Stimulated activated naive CD8-positive, alpha-beta T cell treated with anti-CD3 and anti-CD28 coated beads, Interleukin-15, Interleukin-2, amounts not matched to agents 100 ng/mL and 50 ng/mL, for 24 hours (primary cell): Measurements from ENCODE around the gene STARD10.

Source experiments
- H3K27ac Mint-ChIP-seq: one replicate; pipeline ENCODE4 v1.8.0; 2021; ENCODE audit warnings: mild to moderate bottlenecking, mixed read lengths
- H3K27me3 Mint-ChIP-seq: one replicate; pipeline ENCODE4 v1.8.0; 2021; ENCODE audit warnings: mixed read lengths
- H3K36me3 Mint-ChIP-seq: one replicate; pipeline ENCODE4 v1.8.0; 2021; ENCODE audit warnings: low read depth, mixed read lengths
- H3K4me1 Mint-ChIP-seq: one replicate; pipeline ENCODE4 v1.8.0; 2021; ENCODE audit warnings: low read depth, mixed read lengths
- H3K4me3 Mint-ChIP-seq: one replicate; pipeline ENCODE4 v1.8.0; 2021; ENCODE audit warnings: mild to moderate bottlenecking, mixed read lengths
- H3K9me3 Mint-ChIP-seq: one replicate; pipeline ENCODE4 v1.8.0; 2021; ENCODE audit warnings: mixed read lengths

Gene STARD10

DNA sequence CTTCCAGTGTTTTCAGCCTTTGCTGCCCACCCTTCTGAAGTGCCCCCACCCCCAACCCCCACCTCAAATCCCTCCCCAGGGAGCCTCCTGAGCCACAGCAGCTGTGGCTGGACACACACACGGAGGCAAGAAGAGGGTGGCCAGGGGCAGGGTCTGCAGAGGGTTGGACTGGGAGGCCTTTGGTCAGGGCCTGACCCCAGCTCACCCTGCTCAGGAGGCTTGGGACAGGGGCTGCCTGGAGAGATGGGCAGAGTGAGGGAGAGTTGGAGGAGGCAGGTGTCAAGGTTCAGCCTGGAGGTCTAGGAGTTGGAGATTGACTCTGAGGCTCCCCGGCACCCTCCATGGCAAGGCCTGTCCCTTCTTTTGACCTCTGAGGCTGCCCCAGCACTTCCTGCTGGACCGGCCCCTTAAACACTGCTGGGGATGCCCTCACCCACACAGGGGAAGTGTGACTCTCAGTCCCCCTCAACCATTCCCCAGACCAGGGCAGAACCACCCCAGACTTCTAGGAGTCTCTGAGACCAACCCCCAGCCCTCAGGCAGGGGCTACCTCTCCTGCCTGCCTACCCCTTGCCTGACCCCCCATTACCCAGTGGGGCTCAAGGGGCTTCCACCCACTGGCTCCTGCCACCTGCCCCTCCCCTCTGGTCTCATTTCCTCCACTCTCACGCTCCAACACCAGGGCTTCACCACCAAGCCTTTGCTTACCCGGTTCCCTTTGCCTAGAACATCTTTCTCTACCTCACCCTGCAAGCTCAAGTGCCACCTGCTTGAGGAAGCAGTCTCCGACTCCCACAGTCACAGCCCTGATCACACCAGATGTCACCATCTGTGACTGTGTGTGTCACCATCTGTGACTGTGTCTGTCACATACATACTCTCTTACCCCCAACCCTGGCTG lies 50.3 kb downstream of the STARD10 start:
- H3K27me3 Mint-ChIP-seq = no peaks in the 10 kb centered on the region
- peaks cover 69% of the 10 kb centered on the region for H3K4me1 Mint-ChIP-seq
- H3K9me3 Mint-ChIP-seq = no peaks in the 10 kb centered on the region
- H3K4me3 Mint-ChIP-seq = no peak overlapping the region
- peak overlapping the region; percentile 81 for H3K27ac Mint-ChIP-seq
- peaks cover 2% of the 10 kb centered on the region for H3K36me3 Mint-ChIP-seq

DNA sequence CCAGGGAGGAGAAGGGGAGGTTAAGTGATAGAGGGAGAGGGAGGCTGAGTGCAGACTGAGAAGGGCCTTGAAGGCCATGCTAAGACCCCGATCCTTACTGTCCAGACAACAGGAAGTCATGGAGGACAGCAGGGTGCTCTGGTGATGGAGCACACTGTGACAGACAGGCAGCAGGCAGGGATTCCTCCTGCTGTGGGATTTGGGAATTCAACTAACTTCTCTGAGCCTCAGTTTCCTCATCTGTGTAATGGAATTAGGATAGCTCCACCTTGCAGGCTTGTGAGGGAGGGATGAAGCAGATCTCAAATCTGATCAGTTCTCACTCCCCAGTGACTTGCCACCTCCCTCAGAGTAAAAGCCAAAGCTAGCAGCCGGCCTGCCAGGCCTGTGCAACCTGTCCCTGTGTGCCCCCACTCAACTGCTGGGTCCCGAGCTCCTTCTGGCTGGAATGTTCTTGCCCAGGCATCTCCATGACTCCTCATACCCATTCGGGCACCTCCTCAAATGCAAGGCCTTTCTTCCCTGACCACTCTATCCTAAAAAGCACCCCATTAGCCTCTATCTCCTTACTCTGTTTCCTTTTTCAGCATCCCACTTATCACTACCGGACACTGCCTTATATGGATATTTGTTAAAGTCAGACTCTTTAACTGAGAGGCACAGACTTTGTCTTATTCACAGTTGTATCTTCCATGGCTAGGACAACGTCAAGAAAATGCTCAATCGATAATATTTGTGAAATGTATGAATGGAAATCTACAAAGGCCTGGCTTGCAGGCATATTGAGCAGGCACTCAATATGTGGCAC lies 51.1 kb downstream of the STARD10 start:
- Mint-ChIP-seq H3K27me3 (no peaks in the 10 kb centered on the region), H3K9me3 (no peaks in the 10 kb centered on the region), H3K36me3 (no peaks in the 10 kb centered on the region), H3K4me1 (peaks cover 75% of the 10 kb centered on the region), H3K4me3 (no peak overlapping the region), H3K27ac (peak overlapping the region; percentile 23)

DNA sequence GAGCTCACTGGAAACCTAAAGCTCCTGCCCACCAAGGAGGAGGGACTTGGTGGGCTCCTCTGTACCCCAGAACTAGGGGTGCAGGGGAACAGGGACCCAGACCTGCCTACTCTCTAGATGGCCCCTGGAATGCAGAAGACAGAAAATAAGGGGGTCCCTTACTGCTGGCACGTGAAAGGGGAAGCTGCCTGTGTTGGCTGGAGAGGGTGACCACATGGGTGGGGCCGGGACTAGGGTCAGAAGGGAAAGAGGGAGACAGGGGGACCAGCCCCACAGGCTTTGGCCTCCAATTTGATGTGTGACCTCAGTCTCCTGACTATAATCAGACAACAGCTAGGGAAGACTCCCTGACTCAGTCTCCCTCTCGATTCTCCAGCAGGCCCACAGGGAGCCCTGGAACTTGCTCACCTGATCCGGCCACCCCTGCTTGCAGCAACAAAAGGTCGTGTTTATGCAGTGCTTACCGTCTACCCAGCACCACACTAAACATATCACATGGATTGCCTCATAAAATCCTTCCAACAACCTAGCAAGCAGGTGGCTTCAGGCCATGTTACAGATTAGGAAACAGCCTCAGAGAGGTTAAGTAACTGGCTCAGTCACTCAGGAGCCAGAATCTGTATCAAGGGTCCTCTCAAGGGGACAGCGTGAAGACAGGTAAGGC lies 51.9 kb downstream of the STARD10 start:
- Mint-ChIP-seq H3K27me3 (no peaks in the 10 kb centered on the region), H3K9me3 (no peaks in the 10 kb centered on the region), H3K36me3 (no peaks in the 10 kb centered on the region), H3K4me3 (no peak overlapping the region), H3K4me1 (peaks cover 79% of the 10 kb centered on the region), H3K27ac (peak overlapping the region; percentile 36)

DNA sequence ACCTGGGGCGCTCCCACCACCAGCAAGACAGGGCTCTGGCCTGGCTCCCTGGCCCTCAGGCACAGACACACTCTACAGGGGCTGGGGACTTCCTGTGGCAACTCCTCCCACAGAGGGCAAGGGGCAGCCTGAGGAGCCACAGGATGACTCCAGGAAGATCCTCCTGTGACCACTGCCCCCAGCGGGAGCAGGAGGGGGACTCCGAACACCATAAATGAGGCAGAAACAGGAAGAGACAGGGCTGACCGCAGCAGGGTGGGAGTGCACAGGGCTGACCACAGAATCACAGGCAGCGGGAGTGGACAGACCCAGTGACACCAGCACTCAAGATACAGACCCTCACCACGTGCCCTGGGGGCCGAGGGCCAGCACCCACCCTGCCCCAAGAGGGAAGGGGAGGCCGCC lies 52.4 kb downstream of the STARD10 start:
- Mint-ChIP-seq H3K36me3 (no peaks in the 10 kb centered on the region), H3K9me3 (no peaks in the 10 kb centered on the region), H3K27ac (peak overlapping the region; percentile 82), H3K4me1 (peaks cover 84% of the 10 kb centered on the region), H3K27me3 (no peaks in the 10 kb centered on the region), H3K4me3 (peak overlapping the region; percentile 35)

DNA sequence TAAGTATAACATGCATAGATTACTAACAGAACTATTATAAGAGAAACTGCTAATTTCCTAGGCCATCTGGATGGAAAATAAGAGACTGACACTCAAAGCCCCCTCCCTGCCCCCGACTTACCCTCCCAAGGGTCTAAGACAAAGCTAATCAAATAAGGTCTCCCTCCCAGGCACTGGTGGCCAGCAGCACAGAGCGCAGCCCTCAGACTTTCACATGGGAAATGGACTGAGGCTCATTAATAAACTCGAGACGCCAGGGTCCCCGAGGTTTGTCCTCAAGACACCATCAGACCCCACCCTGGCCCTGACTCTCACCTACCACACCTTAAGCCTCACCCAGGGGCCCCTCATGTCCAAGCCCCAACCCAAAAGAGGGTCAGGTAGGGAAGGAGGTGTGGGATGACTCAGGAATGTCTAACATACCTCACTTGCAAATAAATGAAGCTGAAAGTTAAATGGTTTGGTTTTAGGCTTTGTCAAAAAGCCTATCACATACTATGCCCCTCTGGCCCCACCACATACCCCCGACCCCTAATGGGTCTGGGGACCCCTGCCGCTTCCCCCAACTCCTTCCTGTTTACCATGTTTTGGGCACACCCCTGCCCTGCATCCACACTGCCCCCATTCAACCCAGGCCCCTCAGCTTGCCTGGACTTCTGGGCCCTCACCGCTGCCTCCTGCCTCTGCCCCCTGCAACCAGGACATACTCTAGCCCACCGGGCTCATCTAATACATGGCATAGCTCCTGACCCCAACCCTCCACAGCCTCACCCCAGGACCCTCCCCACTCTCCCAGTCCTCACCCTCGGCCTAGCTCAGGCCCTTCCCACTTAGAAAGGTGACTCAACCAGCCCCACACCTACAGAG lies 53.1 kb downstream of the STARD10 start:
- H3K9me3 Mint-ChIP-seq = no peaks in the 10 kb centered on the region
- no peaks in the 10 kb centered on the region for H3K27me3 Mint-ChIP-seq
- peak overlapping the region; percentile 82 for H3K27ac Mint-ChIP-seq
- H3K4me1 Mint-ChIP-seq = peaks cover 89% of the 10 kb centered on the region
- no peaks in the 10 kb centered on the region for H3K36me3 Mint-ChIP-seq
- peak overlapping the region; percentile 35 for H3K4me3 Mint-ChIP-seq

DNA sequence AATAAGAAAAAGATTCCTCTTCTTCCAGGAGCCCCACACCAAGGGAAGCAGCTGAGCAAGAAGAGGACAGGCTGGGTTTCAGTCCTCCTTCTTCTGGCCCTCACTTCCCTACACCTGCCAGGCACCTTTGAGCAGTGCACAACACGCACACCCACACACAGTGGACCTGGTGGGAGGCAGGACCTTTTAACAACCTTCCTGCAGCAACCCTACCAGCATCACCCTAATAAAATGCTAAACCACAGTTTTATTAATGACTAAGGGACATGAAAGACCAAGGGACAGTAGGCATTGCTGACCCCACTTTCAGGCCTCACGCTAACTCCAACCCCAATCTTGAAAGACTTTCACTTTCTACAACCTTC lies 53.8 kb downstream of the STARD10 start:
- Mint-ChIP-seq H3K4me3 (no peak overlapping the region), H3K36me3 (no peaks in the 10 kb centered on the region)

DNA sequence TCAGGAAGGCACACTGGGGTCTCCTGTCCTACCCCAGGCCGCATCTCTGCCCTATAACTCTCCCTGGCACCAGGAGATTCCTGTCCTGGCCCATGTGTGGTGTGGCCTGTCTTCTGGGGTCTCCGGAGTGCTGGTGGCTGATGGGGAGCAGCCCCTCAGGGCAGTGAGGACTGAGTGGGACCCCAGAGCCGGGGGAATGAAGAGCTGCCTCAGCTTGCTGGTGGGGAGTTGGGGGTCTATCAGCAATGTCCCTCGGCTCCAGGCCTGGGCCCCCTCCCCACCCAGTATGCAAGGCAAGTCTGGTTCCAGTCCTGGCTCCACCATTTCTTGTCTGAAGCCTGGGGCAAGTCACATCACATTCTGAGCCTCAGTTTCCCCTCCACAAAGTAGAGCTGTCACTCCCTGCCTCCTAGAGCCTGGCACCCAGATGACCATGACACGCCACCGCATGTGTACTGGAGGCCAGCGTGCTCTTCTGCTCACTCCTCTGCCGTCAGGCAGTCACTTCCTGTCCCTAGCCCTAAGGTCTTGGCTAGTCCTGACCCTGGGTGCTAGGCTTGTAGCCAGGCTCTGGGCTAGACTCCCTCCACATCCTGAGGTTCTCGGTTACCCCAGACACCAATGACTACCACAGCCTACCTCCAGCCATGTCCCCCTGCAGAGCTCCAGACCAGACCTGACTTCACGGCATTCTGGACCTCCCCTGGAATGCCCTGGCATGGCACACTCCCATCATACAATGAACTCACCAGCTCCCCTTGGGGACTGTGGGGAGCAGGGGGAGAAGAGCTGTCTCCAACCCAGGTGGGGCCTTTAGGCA lies 54.4 kb downstream of the STARD10 start:
- Mint-ChIP-seq H3K4me1 (peaks cover 89% of the 10 kb centered on the region), H3K9me3 (no peaks in the 10 kb centered on the region), H3K27ac (peak overlapping the region; percentile 82), H3K36me3 (no peaks in the 10 kb centered on the region), H3K27me3 (no peaks in the 10 kb centered on the region), H3K4me3 (no peak overlapping the region)

More for the DNA sequence above, 53.8 kb downstream of the STARD10 start:
- peaks cover 92% of the 10 kb centered on the region for H3K4me1 Mint-ChIP-seq
- H3K9me3 Mint-ChIP-seq = no peaks in the 10 kb centered on the region
- H3K27me3 Mint-ChIP-seq = no peaks in the 10 kb centered on the region
- peak overlapping the region; percentile 82 for H3K27ac Mint-ChIP-seq

DNA sequence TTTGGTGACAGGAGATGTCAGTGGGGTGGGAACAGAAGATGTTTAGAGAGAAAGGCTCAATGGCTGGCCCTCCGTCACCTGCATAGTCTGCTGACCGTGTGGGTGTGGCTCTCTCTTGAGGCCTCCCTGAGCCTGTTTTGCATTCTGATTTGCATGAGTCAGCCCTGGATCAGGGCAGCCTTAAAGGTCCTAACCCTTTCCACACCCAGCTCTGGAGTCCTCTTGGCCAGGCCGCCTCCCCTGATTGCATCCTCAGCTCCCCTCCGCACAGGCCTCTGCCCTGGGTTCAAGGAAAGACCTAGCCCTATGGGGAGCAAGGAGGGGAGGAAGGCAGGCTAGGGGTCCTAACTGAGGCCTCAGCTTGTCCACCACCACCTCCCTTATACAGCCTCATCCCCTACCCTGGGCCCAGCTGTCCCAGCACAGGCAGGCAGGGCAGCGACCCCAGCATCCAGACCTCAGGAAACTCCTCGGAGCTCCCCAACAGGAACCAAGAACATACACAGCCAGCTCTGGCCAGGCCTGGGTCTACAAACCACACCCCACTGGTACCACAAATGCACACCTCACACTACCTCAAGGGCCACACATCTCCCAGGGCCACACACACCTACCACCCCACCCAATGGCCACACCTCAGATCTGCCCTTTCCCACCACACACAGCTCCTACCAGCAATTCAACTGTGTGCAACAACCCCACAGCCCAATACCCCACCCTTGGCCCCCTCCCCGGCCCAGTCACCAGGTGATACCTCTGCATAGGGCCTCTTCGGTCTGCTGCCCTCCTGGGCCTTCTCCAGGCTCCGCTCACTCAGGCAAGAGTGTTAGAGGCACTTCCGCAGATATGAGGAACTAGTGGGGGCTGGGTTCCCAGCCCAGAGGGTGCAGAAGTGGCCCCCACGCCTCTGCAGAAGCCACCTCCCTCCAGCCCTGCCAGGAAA lies 55.4 kb downstream of the STARD10 start:
- Mint-ChIP-seq H3K9me3 (no peaks in the 10 kb centered on the region), H3K4me1 (peaks cover 81% of the 10 kb centered on the region), H3K4me3 (peak overlapping the region; percentile 68), H3K27me3 (no peaks in the 10 kb centered on the region), H3K27ac (peak overlapping the region; percentile 95), H3K36me3 (no peaks in the 10 kb centered on the region)

DNA sequence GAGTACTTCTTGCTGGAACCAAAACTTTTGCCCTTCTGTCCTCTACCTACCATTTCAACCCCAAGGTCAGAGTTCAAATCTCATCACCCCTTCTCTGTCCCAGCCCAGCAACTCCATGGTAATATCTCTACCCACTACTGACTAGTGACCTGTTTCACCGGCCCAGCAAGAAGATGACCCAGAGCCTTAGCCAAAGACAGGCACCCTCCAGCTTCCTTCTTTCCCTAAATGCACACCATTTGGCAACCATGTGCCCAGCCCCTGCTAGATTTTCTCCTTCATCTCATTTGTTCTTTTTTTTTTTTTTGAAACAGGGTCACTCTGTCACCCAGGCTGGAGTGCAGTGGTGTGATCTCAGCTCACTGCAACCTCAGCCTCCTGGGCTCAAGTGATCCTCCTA lies 56.5 kb downstream of the STARD10 start:
- Mint-ChIP-seq H3K4me1 (peaks cover 75% of the 10 kb centered on the region), H3K36me3 (no peaks in the 10 kb centered on the region), H3K4me3 (peak overlapping the region; percentile 60), H3K27ac (peak overlapping the region; percentile 95), H3K27me3 (no peaks in the 10 kb centered on the region), H3K9me3 (no peaks in the 10 kb centered on the region)

DNA sequence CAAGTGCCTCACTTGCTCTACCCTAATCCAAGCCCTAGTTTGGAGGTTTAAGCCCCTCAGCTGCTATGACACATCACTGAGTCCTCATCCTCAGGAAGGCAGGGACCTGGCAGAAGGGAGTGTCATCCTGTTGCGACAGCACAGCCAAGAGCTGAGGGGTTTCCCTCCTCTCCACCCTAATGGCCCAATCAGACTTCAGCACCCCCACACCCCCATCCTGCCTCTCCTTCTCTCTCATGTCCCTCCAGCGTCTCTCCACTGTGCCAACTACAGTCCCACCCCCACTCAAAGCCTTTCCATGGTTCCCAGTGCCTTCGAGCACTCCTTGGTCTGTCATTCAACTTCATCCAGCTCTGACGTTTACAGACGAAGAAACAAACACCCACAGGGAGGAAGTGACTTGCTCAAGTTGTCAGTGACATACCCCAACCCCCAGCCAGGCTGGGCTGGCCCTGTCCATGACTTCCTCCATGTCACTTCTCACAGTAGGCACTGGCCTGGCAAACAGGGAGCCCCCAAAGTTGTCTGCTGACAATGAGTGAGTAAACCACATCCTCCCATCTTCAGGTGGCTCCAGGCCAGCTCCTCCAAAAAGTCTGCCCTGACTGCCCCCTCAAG lies 57.3 kb downstream of the STARD10 start:
- Mint-ChIP-seq H3K36me3 (peaks cover 2% of the 10 kb centered on the region), H3K4me3 (peak overlapping the region; percentile 60), H3K4me1 (peaks cover 67% of the 10 kb centered on the region), H3K9me3 (no peaks in the 10 kb centered on the region), H3K27ac (peak overlapping the region; percentile 95), H3K27me3 (no peaks in the 10 kb centered on the region)

DNA sequence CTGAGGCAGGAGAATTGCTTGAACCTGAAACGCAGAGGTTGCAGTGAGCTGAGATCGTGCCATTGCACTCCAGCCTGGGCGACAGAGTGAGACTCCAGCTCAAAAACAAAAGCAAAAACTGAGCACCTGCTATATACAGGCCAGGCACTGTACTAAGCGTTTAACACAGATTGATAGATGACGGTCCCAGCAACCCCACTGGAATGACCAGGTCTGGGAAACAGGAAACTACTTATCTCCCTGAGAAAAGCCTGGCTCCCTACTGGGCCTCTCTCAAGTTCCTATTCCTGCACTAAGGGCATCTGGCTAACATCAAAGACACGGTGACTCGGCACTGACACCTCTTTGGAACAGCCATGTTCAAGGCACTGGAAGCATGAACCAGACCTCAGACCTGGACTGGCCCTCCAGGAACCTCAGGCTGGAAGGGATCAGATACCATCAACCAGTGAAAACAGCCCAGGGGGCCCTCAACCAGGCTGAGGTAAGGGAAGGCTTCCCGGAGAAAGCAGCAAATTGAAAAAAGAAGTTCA lies 58.3 kb downstream of the STARD10 start:
- Mint-ChIP-seq H3K4me3 (no peak overlapping the region), H3K27ac (peak overlapping the region; percentile 67), H3K4me1 (peaks cover 57% of the 10 kb centered on the region), H3K9me3 (no peaks in the 10 kb centered on the region), H3K36me3 (peaks cover 9% of the 10 kb centered on the region), H3K27me3 (no peaks in the 10 kb centered on the region)

DNA sequence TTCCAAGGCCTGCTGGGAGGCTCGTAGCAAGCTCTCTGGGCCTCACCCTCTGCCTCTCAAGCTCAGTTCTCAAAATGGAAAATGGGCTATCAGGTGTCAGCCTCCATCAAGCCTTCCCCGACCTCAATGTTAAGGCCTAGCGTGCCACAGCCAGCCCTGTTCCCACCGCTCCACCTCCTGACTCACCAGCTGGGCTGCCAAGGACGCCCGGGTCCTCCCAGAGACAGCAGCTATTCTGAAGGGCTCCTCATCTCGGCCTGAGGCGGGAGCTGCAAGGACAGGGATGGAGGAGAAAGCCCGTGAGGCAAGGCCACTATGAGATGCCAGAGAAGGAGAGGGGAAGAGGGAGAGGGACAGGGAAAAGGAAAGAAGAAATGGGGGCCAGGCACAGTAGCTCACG lies 61.5 kb downstream of the STARD10 start:
- no peak overlapping the region for H3K4me3 Mint-ChIP-seq
- peaks cover 10% of the 10 kb centered on the region for H3K36me3 Mint-ChIP-seq
- H3K27ac Mint-ChIP-seq = no peak overlapping the region
- H3K9me3 Mint-ChIP-seq = no peaks in the 10 kb centered on the region
- H3K27me3 Mint-ChIP-seq = no peaks in the 10 kb centered on the region
- peaks cover 25% of the 10 kb centered on the region for H3K4me1 Mint-ChIP-seq
